Stimulated activated CD4-positive, alpha-beta T cell treated with anti-CD3 and anti-CD28 coated beads, Interleukin-12 subunit alpha, Interleukin-12 subunit beta, amount 100 ng/mL, for 24 hours (primary cell): ENCODE data around the gene CTNND2.

ENCODE experiments used
- DNase-seq, 2 experiments: peaks; one replicate each; pipeline ENCODE4 v3.0.0-alpha.2; 2020; ENCODE audit warnings: low read depth in 2 of 2

Gene CTNND2

DNA sequence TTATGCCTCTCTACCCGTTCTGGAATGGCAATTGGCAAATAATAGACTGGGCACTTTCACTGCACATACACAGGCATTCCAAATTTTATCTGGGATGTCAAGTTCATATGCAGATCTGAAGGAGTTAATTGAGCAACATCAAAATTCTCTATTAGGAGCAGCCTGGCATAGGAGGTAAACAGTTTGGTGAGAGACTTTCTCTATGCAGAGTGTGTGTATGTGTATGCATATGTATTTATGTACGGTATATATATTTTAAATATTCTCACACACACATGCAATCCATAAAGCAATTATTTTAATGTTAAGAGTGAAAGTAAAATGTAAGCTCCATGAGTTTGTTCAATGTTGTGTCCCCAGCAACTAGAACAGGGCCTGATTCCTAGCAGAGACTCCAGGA is 517.8 kb downstream of the CTNND2 start:
- DNase-seq, result no peak

DNA sequence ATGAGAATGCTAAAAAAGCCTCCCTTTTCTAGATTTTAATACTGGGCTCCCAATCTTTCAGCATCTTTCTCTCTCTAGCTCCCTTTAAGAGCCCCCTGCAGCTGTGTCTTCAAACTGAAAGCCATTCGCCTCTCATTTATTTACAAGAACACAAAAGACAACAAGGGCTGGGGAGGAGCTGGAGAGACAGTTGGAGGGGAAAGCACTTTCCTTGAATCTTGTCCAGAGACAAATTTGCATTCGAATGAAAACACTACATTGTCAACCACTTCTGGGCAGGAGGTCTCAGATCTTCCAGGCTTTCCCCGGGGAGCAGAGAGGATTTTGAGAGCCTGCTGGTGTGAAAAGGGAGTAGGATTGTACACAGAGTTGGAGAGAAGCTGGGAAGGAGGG is 518.3 kb downstream of the CTNND2 start:
- no peak for DNase-seq

DNA sequence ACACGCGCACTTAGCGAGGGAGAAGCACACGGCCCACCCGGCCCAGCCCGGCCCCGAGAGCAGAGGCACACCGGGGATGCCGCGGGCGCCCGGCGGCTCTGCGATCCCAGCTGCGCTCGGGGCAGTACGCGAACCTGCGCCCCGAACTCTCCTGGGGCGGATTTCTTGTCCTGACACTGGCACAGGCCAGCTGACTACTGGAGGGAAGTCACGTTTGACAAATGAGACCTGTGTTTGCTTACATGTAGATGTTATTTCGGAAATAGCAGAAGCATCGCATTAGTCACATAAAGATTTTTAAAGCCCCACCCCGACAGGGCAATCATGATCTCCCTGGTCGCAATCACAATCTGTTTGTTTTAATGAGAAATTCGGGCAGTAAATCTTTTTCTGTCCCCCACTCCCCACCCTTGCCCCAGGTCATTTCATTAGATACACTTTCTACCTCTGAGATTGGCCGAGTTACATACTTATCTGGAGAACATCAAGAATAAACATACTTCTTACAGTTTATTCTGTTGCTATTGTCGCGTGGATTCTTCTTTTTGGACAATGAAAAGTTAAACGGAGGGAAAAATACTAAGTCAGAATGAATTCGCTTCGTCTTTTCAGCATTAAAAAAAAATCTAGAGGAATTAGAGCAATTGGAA is 518.9 kb downstream of the CTNND2 start:
- DNase-seq, result no peak

DNA sequence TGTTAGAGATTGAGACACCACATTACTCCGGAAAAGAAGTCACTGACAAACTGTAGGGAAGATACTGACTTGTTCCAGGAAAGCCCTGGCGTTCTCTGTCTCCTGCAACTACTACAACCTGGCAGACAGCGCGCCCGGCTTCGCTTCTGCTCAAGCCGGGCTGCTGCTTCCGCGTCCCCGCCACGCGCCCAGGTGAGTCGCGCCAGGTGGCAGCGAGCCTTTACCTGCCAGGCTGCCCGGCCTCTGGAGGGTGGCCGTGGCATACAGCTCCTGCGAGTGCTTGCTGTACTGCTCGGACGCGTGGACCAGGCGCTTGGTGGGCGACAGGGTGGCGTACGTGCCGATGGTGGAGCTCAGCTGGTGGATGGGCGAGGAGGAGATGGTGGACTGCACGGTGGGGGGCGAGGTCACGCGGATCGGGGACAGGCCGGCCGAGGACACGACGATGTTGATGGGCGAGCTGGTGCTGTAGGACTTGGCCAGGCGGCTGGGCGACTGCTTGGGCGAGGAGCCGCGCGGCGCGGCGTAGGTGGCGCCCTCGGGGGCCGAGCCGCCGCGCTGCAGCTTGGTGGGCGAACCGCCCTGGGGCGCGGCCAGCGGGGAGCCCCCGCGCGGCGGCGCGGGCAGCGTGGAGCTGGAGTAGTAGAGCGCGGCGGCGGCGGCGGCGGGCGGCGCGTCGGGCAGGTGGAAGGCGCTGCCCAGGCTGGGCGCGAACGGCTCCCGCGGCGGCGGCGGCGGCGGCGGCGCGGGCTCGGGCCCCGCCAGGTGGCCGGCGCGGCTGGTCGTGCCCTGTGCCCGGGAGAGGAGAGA is 519.6 kb downstream of the CTNND2 start:
- no peak for DNase-seq

DNA sequence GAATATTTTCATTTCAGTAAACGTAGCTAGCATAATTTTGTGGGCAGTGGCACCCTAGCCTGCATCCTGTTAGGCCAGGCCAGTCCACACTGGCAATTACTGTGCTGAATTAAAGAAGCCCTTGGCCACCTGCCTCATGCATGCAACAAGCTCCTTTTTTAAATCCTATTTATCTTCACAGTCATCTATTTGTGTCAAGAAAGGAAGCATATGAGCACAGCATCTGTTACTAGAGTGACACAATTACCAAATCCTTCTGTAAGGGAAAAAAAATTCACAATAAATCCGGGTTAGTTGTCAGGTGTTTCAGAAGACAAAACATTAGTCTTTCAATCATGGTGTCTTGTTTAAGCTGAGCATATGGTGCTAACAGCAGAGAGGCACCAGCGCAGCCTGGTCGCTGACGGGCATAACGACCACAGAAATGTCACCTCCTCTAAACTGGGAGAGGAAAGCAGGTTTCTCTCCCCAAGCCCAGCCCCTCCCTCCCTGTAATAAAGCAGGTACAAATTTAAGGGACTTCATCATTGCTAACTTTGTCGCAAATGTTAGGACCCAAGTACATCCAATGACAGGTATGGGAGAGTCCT is 520.6 kb downstream of the CTNND2 start:
- no peak for DNase-seq

DNA sequence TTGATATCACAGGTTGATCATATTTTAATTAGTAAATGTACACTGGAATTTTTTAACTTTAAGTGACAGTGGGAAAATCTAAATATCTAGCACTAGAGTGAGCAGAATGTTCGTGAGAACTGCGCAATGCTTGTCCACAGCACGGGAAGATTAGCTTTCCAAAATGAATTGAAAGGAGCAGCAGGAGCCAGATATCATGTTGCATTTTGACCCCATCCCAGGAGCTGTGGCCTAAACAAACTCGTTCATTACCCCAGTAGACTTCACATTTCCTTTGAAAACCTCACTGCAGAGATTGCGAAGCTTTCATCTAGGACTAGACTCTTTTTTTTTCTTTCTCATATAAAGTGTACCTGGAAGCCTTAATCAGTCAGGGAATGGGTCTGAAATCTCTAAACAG is 525.8 kb downstream of the CTNND2 start:
- no peak for DNase-seq

DNA sequence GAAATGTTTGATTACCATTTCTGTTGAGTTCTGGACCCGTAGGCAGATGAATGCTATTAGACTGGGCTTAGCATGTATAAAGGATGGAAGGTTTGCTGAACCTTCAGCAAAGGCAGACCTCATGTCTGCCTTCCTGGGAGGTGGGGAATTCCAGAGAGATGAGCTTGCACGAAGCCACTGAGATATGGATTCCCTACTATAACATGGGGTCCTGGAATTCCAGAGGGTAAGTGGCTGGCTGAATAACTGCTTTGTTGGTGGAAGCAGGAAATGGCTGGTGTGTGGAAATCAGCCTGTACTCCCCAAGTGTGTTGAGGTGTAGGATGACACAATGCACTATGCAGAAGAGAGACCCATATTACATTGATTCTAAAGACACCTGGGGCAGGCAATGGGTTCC is 526.4 kb downstream of the CTNND2 start:
- DNase-seq, result no peak

DNA sequence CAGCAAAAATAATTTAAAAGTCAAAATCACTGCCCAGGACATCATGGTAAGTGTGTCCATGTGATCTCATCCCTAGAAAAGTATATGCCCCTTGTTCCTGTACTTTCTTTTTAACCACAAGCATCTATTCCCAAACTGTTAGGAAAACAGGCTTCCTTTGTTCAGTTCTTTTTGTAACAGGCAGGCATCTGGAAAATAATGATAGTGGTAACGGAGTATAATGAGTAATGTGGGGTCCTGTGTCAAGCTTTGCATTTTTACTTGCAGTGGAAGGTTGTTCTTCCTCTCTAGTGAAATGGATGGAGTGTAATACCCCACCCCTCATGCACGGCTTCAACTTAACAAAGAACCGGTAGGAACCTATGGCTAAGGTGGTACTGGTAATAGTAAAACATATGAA is 532.1 kb downstream of the CTNND2 start:
- no peak for DNase-seq

DNA sequence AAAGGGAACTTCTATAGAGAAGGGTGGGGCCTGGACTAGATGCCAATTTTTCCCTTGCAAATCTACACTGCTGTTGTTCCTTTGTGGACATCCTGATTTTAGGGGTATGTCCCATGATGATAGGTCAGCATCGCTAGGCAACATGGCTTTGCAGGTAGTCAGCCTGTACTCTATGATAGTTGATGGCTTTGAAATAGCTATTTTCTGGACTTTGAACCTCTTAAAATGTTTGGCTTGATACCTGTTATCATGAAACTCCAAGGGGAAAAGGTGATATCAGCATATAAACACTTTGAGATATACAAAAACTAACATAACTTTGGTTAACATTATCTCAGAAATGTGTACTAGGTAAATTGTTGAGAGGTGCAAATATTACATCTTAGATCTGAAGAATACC is 533.2 kb downstream of the CTNND2 start:
- DNase-seq, result no peak

DNA sequence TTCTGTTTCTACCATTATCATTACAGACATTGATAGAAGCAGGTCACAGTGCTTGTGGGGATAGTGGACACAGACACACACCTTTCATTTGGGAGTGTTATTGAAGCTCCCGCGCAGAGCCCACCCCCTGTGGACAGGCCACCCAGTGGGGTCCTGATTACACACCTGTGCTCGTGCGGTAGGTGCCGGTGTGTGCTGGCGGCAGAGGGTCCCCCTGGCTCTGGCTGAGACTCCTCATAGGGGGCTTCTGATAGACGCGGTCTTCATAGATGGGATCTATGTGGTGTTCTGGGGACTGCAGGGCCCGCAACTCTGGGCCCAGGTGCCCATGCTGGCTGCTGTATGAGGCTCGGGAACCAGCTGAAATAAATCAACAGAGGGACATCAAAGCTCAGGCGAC is 539.7 kb downstream of the CTNND2 start:
- DNase-seq, result no peak

DNA sequence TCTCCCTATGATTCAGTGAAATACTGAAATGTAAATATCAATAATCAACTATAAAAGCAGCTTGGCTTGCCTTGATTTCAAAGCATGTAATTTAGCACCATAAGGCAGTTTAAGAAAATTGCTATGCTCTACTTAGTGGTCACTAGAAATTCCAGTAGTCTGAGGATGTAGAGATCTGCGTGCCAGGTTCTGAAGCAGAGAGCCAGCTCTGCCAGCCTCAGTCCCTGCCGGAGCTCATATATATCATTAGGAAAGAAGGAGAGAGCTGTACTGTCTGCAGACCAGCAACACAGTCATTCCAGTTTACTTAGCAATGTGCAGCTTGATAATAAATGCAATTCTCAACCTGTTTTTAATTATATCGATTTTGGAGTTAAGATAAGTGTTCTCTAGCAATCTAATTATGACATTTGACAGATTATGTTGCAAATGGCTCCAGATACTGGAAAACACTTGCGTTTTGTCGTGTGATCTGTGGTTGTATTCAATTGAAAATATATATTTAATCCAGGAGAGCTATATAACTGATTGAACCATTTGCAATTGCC is 540.5 kb downstream of the CTNND2 start:
- DNase-seq, result no peak

DNA sequence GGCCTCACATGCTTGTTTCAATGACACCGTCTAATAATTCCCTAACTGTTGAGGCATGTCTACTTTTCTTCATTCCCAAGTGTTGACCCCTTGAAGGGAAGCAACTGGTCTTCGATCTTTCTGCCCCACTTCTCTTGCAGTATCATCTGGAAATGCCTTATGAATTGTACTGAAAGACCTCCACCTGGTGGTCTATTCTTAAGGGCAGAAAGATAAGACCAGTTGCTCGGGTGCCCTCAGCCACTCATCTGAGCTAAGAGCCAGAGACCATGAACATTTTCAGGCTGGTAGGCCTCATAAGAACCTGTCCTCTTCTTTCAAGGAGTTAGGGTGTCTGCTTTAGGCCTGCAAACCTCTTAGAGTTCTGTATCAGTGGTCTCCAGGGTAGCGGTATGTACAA is 542.5 kb downstream of the CTNND2 start:
- DNase-seq, result no peak

DNA sequence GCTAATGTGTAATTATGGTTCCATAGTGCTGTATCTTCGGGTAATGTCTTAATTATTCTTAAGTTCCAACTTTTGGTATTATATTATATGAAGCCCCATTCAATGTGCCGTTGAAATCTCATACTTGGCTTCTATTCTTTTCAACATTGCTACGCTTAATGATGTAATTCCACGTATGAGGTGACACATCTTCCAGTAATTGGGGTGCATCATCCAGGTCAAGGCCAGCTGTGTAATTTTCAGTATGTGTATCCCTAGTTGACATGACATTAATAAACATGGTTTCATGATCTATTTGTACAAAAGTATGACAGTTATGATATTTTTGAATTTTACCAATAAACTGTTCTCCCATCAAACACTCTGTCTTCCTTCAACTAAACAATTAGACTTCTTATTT is 546.3 kb downstream of the CTNND2 start:
- DNase-seq, result no peak

DNA sequence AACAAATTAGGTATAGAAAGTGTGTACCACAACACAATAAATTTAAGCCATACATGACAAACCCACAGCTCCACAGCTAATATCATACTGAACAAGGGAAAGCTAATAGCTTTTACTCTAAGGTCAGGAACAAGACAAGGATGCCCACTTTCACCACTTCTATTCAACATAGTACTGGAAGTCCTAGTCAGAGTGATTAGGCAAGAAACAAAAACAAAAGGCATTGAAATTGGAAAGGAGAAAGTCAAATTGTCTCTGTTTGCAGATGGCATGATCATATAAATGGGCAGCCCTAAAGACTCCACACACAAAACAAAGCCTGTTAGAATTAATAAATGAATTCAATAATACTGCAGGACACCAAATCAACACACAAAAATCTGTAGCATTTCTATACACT is 548.8 kb downstream of the CTNND2 start:
- DNase-seq, result no peak

DNA sequence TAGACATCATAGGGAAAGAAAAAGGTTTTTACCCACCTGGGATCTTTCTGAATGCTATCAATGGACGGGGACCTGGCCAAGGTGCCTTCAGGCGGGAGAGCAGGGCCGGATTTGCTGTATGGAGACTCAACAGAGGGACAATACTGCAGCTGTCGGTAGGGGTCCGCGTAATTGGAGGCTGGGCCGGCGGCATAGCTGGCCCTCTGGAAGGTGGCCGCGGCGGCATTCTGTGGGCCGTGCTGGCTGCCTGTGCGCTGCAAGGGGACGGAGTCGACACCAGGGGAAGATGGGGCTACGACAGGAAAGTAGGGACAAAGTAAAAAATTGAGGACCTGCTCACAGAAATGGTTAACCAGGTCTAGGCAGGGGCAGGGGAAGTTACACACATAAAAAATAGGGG is 557.9 kb downstream of the CTNND2 start:
- DNase-seq, result no peak

DNA sequence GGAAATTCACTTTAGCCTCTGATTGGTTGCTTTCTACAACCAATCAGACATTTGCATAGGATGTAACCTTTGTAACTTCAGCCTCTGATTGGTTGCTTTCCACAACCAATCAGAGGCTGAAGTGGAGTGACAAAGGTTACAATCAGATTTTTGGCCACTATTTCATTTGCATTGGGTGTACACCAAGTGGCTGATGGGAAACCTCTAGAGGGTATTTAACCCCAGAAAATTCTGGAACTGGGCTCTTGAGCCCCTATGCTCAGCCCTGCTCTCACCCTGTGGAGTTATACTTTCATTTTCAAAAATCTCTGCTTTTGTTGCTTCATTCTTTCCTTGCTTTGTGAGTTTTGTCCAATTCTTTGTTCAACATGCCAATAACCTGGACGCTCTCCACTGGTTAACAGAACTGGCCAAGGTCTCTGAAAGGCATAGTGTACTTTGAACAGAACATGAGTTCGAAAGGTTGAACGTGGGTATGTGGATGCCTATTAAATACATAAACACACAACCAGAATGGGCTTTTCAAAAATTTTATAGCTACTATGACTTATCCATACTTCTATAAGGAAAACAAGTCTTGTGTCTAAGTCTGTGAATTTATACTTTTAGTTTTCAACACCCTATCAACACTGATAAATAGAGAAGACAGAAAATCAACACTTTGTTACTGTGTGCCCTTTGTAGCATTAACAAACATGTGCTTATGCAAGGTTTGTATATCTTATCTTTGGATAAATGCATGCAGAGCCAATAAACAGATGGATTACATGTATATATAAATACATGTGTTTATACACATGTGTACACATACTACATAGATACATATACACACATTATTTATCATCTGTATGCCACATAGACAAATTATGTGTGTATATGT is 568.1 kb downstream of the CTNND2 start:
- no peak for DNase-seq

DNA sequence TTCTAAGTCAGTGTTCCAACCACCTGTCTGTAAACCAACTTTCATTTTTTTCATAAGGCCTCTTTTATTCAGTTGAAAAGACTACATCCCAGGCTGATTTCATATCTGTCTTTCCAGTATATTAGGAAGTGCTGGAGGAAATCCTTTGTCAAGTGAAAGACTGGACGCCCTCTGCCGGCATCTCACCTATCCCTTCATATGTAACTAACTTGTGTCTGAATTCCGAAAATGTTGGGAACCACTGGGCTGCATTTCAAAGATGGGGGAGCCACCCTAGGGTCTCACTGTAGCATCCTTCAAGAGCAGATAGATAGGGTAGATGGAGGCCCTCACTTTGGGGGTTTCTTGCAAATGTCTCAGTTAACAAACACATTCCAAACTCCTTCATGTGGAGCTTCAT is 569.8 kb downstream of the CTNND2 start:
- no peak for DNase-seq

DNA sequence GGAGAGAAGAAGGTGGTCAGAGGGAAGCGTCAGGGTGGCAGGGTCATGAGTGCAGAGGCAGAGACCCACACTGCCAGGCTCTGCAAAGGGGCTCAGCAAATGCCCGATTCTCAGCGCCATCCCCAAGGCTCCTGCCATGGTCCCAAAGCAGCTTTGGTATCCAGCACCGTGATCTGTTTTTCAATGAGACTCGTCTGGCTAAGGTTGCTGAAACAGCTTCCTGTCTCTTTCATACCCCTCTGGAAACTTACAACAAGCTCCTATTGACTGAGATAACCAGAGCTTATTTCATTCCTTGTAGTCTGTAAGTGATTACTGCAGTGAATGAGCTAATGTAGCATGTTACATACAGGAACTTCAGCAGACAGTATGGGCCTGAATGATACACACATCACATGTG is 574.6 kb downstream of the CTNND2 start:
- DNase-seq, result no peak

DNA sequence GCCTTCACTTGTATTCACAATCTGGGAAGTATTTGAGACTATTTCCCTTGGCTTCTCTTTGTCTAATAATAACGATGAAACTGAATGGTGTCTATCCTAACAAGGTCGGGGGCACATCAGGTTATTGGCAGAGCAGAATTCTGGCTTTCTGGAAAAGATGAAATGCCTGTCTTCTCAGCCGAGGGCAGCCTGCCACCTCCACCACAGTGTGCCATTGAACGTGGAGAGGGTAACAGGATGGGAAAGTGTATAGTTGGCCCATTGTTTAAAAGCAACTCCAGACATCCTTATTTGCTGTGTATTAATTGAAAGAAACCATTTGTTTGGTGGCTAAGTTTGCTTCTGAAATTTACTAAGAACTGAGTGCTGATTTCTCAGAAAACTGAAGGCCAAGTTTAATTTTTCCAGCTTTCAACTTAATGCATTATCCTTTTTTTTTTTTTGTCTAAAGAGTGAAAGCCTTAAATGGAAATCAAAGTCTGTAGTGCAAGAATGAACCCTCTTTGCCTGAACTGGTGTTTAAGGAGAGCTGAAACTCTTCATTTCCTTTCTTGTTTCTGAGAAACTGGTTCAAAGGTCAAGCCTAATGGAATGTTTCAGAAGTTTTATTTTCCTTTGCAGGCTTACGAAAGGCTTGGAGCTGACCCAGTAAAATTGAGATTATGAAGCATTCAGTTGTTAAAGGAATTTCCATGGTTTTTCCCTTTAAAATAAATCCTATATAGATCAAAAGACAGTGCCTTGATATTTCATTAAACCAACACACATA is 579.5 kb downstream of the CTNND2 start:
- no peak for DNase-seq

DNA sequence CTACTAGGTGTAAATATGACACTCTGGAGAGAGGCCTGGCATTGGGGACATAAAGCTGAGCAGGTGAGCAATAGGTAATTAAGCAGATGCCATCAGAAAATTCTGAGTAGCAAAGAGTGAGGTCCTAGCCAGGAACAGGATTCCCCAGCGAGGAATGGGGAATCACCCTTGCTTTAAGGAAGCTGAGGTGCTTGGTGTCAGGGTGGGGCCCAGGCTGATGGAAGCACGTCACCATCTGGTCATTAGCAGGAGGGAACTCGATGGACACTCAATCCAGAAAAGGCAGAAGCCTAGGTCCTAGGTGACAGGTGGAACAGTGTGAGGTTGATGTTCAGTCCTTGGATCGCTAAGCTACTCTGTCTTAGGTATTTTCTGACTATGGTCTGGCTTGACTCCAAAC is 580.5 kb downstream of the CTNND2 start:
- no peak for DNase-seq

DNA sequence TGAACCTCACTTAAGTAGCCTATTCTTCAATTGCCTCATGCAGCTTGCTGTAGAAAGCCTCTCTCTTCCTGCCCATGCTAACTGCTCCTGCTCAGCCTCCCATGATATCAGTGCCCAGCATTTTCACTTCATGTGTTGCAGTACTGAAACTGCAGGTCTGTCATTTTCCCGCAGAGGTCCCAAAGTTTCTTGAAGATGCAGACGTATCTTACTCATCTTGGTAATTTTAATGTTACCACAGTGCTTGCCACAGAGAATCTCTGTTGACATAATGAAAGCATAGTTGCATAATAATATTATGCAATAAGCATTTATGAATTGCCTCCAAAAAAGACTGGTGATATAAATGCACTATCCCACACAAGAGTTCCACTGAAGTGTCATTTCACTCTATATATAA is 582.1 kb downstream of the CTNND2 start:
- DNase-seq, result no peak
